G401 (cell line): ENCODE results near the gene HNRNPAB. TPM values are rescaled to one million over a fixed set of nuclear protein-coding genes. Genes with fewer than 3 reads are reported as not detected.
"Not testable (repeated sequence)": the region's sequence is repeated elsewhere in the genome, so short reads cannot be mapped to it uniquely, and the experiment has no call there.

ENCODE experiments used
- DNase-seq: peaks from one replicate; pipeline ENCODE4 v3.0.0-alpha.2; 2015; ENCODE audit warnings: low spot score
- in situ Hi-C: cut with HindIII; loops from 2 replicates; pipeline ENCODE4 v1.10.0; 2016; ENCODE audit warnings: low sequenced_read_pairs, mixed read lengths
- total RNA-seq: library from RNA; depleted of rRNA; stranded (reverse); fragments of >200 nt; shearing (Covaris generic); gene quantifications from 2 replicates; pipeline ENCODE4 v1.2.3, GENCODE V29; 2014

HNRNPAB gene
- total RNA-seq, 1 experiment from 2014 or later = 197 TPM

GRCh38 chr5:178224403-178224802 lies 20.1 kb downstream of the HNRNPAB start:
- in situ Hi-C loops = no loop called here
- no peak for DNase-seq

- no peak for DNase-seq
Observed at GRCh38 chr5:178225174-178225573, 20.8 kb downstream of the HNRNPAB start.

GRCh38 chr5:178227138-178227659 lies 22.9 kb downstream of the HNRNPAB start:
- in situ Hi-C loops = no loop called here
- DNase-seq = no peak

More at GRCh38 chr5:178225174-178225573, 20.8 kb downstream of the HNRNPAB start:
- in situ Hi-C loops = no loop called here

GRCh38 chr5:178227929-178228328 lies 23.6 kb downstream of the HNRNPAB start:
- in situ Hi-C loops = no loop called here
- no peak for DNase-seq

GRCh38 chr5:178228609-178229008 lies 24.3 kb downstream of the HNRNPAB start:
- DNase-seq = no peak
- in situ Hi-C loops = no loop called here

- DNase-seq, in situ Hi-C loops: not testable (repeated sequence)
Observed at GRCh38 chr5:178229111-178229510, 24.8 kb downstream of the HNRNPAB start.

- no peak for DNase-seq
- in situ Hi-C loops = no loop called here
Observed at GRCh38 chr5:178229861-178230260, 25.5 kb downstream of the HNRNPAB start.

- no peak for DNase-seq
- in situ Hi-C loops = no loop called here
Observed at GRCh38 chr5:178230879-178231538, 26.7 kb downstream of the HNRNPAB start.

GRCh38 chr5:178231539-178232123 lies 27.3 kb downstream of the HNRNPAB start:
- in situ Hi-C loops = no loop called here
- no peak for DNase-seq

- in situ Hi-C loops = no loop called here
- DNase-seq = peak; percentile 69
Observed at GRCh38 chr5:178232124-178232919, 28.0 kb downstream of the HNRNPAB start, which contains the start of gene PHYKPL. PHYKPL (minus strand) TSS chr5:178232802; CDS start chr5:178232550, 252 bp downstream.

- in situ Hi-C loops = no loop called here
- no peak for DNase-seq
Observed at GRCh38 chr5:178232920-178233429, 28.6 kb downstream of the HNRNPAB start.

GRCh38 chr5:178234121-178234749 lies 29.9 kb downstream of the HNRNPAB start:
- in situ Hi-C loops = no loop called here
- DNase-seq = no peak

GRCh38 chr5:178234750-178235587 lies 30.6 kb downstream of the HNRNPAB start:
- peak; percentile 70 for DNase-seq
- in situ Hi-C loops = no loop called here

- in situ Hi-C loops = no loop called here
- no peak for DNase-seq
Observed at GRCh38 chr5:178235588-178235974, 31.2 kb downstream of the HNRNPAB start.

GRCh38 chr5:178236126-178236525 lies 31.8 kb downstream of the HNRNPAB start:
- in situ Hi-C loops = no loop called here
- no peak for DNase-seq

- in situ Hi-C loops = no loop called here
- DNase-seq = no peak
Observed at GRCh38 chr5:178236679-178237078, 32.3 kb downstream of the HNRNPAB start.

- in situ Hi-C loops = no loop called here
- no peak for DNase-seq
Observed at GRCh38 chr5:178237431-178238312, 33.3 kb downstream of the HNRNPAB start.

GRCh38 chr5:178238313-178238635 lies 33.9 kb downstream of the HNRNPAB start:
- in situ Hi-C loops = no loop called here
- DNase-seq = no peak
